ENCODE results near the gene TSGA10IP.

TSGA10IP gene

GRCh38 chr11:65944767-65945166 lies 513 bp upstream of the TSGA10IP start:
- Histone ChIP-seq H3K79me2 (ENCODE audit: insufficient read depth, low read length) (no peaks in the 10 kb centered on the region), H3K9ac (ENCODE audit: low read length) (no peak overlapping the region), H3K9me2 (ENCODE audit: low read depth, low read length) (no peaks in the 10 kb centered on the region), H3K4me1 (ENCODE audit: insufficient read depth, low read length, severe bottlenecking) (no peaks in the 10 kb centered on the region), H3K36me3 (ENCODE audit: insufficient read depth, low read length) (no peaks in the 10 kb centered on the region), H3K9me3 (ENCODE audit: low read length) (no peaks in the 10 kb centered on the region), H3K27me3 (ENCODE audit: insufficient read depth, low read length) (0 out of 2 replicates have a peak, but pooled peaks cover 4% of the 10 kb centered on the region), H3K27ac (ENCODE audit: low read depth, low read length, poor library complexity, severe bottlenecking) (no peak overlapping the region), H3F3A (ENCODE audit: insufficient read depth, low read length) (no peaks in the 10 kb centered on the region), H3K4me3 (ENCODE audit: low read depth, low read length, poor library complexity, severe bottlenecking) (no peak overlapping the region), H4K20me1 (ENCODE audit: insufficient read depth, low read length) (no peaks in the 10 kb centered on the region), H2AFZ (ENCODE audit: low read length) (no peak overlapping the region), H3K4me2 (ENCODE audit: low read length) (no peak overlapping the region)
- TF ChIP-seq EZH2 (IDR thresholded peaks at IDR 0.05; ENCODE audit: borderline replicate concordance, low read length), result no peak
- TF ChIP-seq, protein P1, sequence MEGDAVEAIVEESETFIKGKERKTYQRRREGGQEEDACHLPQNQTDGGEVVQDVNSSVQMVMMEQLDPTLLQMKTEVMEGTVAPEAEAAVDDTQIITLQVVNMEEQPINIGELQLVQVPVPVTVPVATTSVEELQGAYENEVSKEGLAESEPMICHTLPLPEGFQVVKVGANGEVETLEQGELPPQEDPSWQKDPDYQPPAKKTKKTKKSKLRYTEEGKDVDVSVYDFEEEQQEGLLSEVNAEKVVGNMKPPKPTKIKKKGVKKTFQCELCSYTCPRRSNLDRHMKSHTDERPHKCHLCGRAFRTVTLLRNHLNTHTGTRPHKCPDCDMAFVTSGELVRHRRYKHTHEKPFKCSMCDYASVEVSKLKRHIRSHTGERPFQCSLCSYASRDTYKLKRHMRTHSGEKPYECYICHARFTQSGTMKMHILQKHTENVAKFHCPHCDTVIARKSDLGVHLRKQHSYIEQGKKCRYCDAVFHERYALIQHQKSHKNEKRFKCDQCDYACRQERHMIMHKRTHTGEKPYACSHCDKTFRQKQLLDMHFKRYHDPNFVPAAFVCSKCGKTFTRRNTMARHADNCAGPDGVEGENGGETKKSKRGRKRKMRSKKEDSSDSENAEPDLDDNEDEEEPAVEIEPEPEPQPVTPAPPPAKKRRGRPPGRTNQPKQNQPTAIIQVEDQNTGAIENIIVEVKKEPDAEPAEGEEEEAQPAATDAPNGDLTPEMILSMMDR (IDR thresholded peaks at IDR 0.05; ENCODE audit: low read length), result no peak

- Histone ChIP-seq H3K4me1 (ENCODE audit: insufficient read depth, low read length, severe bottlenecking) (no peaks in the 10 kb centered on the region), H4K20me1 (ENCODE audit: insufficient read depth, low read length) (no peaks in the 10 kb centered on the region), H3K4me2 (ENCODE audit: low read length) (no peak overlapping the region), H3K27ac (ENCODE audit: low read depth, low read length, poor library complexity, severe bottlenecking) (no peak overlapping the region), H3K4me3 (ENCODE audit: low read depth, low read length, poor library complexity, severe bottlenecking) (no peak overlapping the region), H3K27me3 (ENCODE audit: insufficient read depth, low read length) (0 out of 2 replicates have a peak, but pooled peaks cover 4% of the 10 kb centered on the region), H3K79me2 (ENCODE audit: insufficient read depth, low read length) (no peaks in the 10 kb centered on the region), H2AFZ (ENCODE audit: low read length) (no peak overlapping the region), H3K9me2 (ENCODE audit: low read depth, low read length) (no peaks in the 10 kb centered on the region), H3F3A (ENCODE audit: insufficient read depth, low read length) (no peaks in the 10 kb centered on the region), H3K9ac (ENCODE audit: low read length) (no peak overlapping the region), H3K9me3 (ENCODE audit: low read length) (no peaks in the 10 kb centered on the region), H3K36me3 (ENCODE audit: insufficient read depth, low read length) (no peaks in the 10 kb centered on the region)
- TF ChIP-seq, protein P1 (IDR thresholded peaks at IDR 0.05; ENCODE audit: low read length), result no peak
- no peak for TF ChIP-seq EZH2 (IDR thresholded peaks at IDR 0.05; ENCODE audit: borderline replicate concordance, low read length)
Measured at GRCh38 chr11:65945941-65946558, 770 bp downstream of the TSGA10IP start.

GRCh38 chr11:65946655-65947054 lies 1.4 kb downstream of the TSGA10IP start:
- Histone ChIP-seq H3K4me1 (ENCODE audit: insufficient read depth, low read length, severe bottlenecking) (no peaks in the 10 kb centered on the region), H3K79me2 (ENCODE audit: insufficient read depth, low read length) (no peaks in the 10 kb centered on the region), H3F3A (ENCODE audit: insufficient read depth, low read length) (no peaks in the 10 kb centered on the region), H3K4me2 (ENCODE audit: low read length) (no peak overlapping the region), H3K27ac (ENCODE audit: low read depth, low read length, poor library complexity, severe bottlenecking) (no peak overlapping the region), H3K9me3 (ENCODE audit: low read length) (no peaks in the 10 kb centered on the region), H3K36me3 (ENCODE audit: insufficient read depth, low read length) (no peaks in the 10 kb centered on the region), H3K27me3 (ENCODE audit: insufficient read depth, low read length) (no peaks in the 10 kb centered on the region), H3K9ac (ENCODE audit: low read length) (no peak overlapping the region), H4K20me1 (ENCODE audit: insufficient read depth, low read length) (no peaks in the 10 kb centered on the region), H3K9me2 (ENCODE audit: low read depth, low read length) (no peaks in the 10 kb centered on the region), H2AFZ (ENCODE audit: low read length) (no peak overlapping the region), H3K4me3 (ENCODE audit: low read depth, low read length, poor library complexity, severe bottlenecking) (no peak overlapping the region)
- TF ChIP-seq, protein P1 (IDR thresholded peaks at IDR 0.05; ENCODE audit: low read length), result no peak
- TF ChIP-seq EZH2 (IDR thresholded peaks at IDR 0.05; ENCODE audit: borderline replicate concordance, low read length), result no peak
